HepG2 (cell line): ENCODE results near the gene RERE. TPM values are rescaled to one million over a fixed set of nuclear protein-coding genes. Genes with fewer than 3 reads are reported as not detected.

Experiments
- ATAC-seq: fragments of 200-7000 bp; cut with Tn5 transposase; 3 replicates; pipeline ENCODE4 v1.9.1; 2020; ENCODE audit warnings: mild to moderate bottlenecking, moderate library complexity
- BruUV-seq: library from RNA; stranded (reverse); fragments of 400-500 nt; replicated peaks from 2 replicates; lab custom pipeline; 2021; lab: Mats Ljungman, UMichigan
- CTCF ChIA-PET: fragments of 300-600 bp; formaldehyde crosslinking; extraction: SDS; loops from one replicate; lab custom pipeline; 2021; ENCODE audit warnings: low total read pairs, inconsistent platforms, low intra/inter-chr PET ratio; lab: Yijun Ruan, JAX
- POLR2A ChIA-PET: fragments of 350-600 bp; sonication (Branson Sonifier 250); formaldehyde crosslinking; loops from one replicate; lab custom pipeline; 2020; ENCODE audit warnings: antibody characterized with exemption, inconsistent platforms; lab: Yijun Ruan, JAX
- DNase-seq: peaks from one replicate; pipeline ENCODE4 v3.0.0-alpha.2; 2015; ENCODE audit warnings: low spot score
- FAIRE-seq: peaks from 3 replicates; lab custom pipeline; 2011; peaks lifted over from hg19 to GRCh38; lab: Jason Lieb, UNC
- H2AFZ ChIP-seq: one replicate; pipeline ENCODE4 v1.6.1; 2011; ENCODE audit warnings: low read length, inconsistent platforms
- H3K27ac ChIP-seq: fragments of 300-600 bp; 3 replicates; pipeline ENCODE4 v1.8.0; 2011; ENCODE audit warnings: mixed run types, mild to moderate bottlenecking, mixed read lengths, low read length, inconsistent platforms; ENCODE audit not compliant: insufficient read depth; ENCODE audit errors: extremely low read length
- H3K27me3 ChIP-seq, 2 experiments: fragments of 200-600 bp in 1 of 2; 2 replicates in 1 of 2; 3 replicates in 1 of 2; pipeline versions ENCODE4 v1.6.0 to v1.8.0; 2011; ENCODE audit warnings: low read length in 2 of 2, mild to moderate bottlenecking in 2 of 2, moderate library complexity in 2 of 2, inconsistent platforms in 1 of 2; ENCODE audit not compliant: insufficient read depth in 2 of 2, control insufficient read depth in 1 of 2
- H3K36me3 ChIP-seq, 2 experiments: fragments of 200-600 bp in 1 of 2; replicated peaks in 1 of 2; 2 replicates in 1 of 2; 3 replicates in 1 of 2; pipeline versions ENCODE4 v1.5.1 to v1.8.0; 2011; ENCODE audit warnings: low read length in 2 of 2, inconsistent platforms in 1 of 2; ENCODE audit not compliant: insufficient read depth in 2 of 2, control insufficient read depth in 1 of 2
- H3K4me1 ChIP-seq: 2 replicates; pipeline ENCODE4 v1.5.1; 2012; ENCODE audit warnings: low read length, inconsistent platforms; ENCODE audit not compliant: insufficient read depth
- H3K4me2 ChIP-seq: 2 replicates; pipeline ENCODE4 v1.6.0; 2011; ENCODE audit warnings: low read depth, low read length, inconsistent platforms
- H3K4me3 ChIP-seq, 3 experiments: fragments of 200-600 bp in 1 of 3; sonication (generic), shearing (Covaris generic) in 1 of 3; replicated peaks in 1 of 3; 2 replicates each; pipeline ENCODE4 v1.5.1; 2011 to 2016; ENCODE audit warnings: low read length in 3 of 3, inconsistent platforms in 2 of 3, low read depth in 2 of 3, mild to moderate bottlenecking in 2 of 3, control low read depth in 1 of 3, mixed read lengths in 1 of 3; ENCODE audit not compliant: insufficient read depth in 1 of 3
- H3K79me2 ChIP-seq: one replicate; pipeline ENCODE4 v1.6.1; 2011; ENCODE audit warnings: low read length, inconsistent platforms; ENCODE audit not compliant: insufficient read depth
- H3K9ac ChIP-seq: 2 replicates; pipeline ENCODE4 v1.6.0; 2011; ENCODE audit warnings: mild to moderate bottlenecking, low read depth, low read length, inconsistent platforms; ENCODE audit not compliant: insufficient read depth
- H3K9me3 ChIP-seq: 2 replicates; pipeline ENCODE4 v1.5.1; 2012; ENCODE audit warnings: mild to moderate bottlenecking, low read length
- H4K20me1 ChIP-seq: 2 replicates; pipeline ENCODE4 v1.6.0; 2011; ENCODE audit warnings: inconsistent platforms, mild to moderate bottlenecking, low read length, moderate library complexity; ENCODE audit not compliant: insufficient read depth
- AHR ChIP-seq: IDR thresholded peaks from 2 replicates; pipeline ENCODE4 v1.6.1; 2018; ENCODE audit warnings: missing genetic modification reagents, missing compliant biosample characterization
- BRD4 ChIP-seq: sonication (generic); formaldehyde crosslinking; IDR thresholded peaks from 2 replicates; pipeline ENCODE4 v1.4.0; 2020; ENCODE audit warnings: missing genetic modification reagents
- CREM ChIP-seq, 2 experiments: sonication (generic) in 1 of 2; formaldehyde crosslinking in 1 of 2; IDR thresholded peaks; 2 replicates each; pipeline versions ENCODE4 v1.4.0 to v1.6.1; 2016 to 2020; ENCODE audit warnings: antibody characterized with exemption in 1 of 2, mild to moderate bottlenecking in 1 of 2, missing genetic modification reagents in 1 of 2
- FOXJ3 ChIP-seq: sonication (generic); formaldehyde crosslinking; IDR thresholded peaks from 2 replicates; pipeline ENCODE4 v1.4.0; 2020; ENCODE audit warnings: missing genetic modification reagents, mild to moderate bottlenecking, borderline replicate concordance
- HINFP ChIP-seq: sonication (generic); formaldehyde crosslinking; IDR thresholded peaks from 2 replicates; pipeline ENCODE4 v1.4.0; 2020; ENCODE audit warnings: low read depth, mild to moderate bottlenecking, missing genetic modification reagents
- IKZF4 ChIP-seq: sonication (generic); formaldehyde crosslinking; IDR thresholded peaks from 2 replicates; pipeline ENCODE4 v1.5.1; 2020; ENCODE audit warnings: borderline replicate concordance, mild to moderate bottlenecking, low read depth, missing genetic modification reagents; ENCODE audit errors: not compliant biosample characterization
- MXI1 ChIP-seq: IDR thresholded peaks from 3 replicates; pipeline ENCODE4 v1.6.1; 2012; ENCODE audit warnings: low read depth, low read length, inconsistent platforms, borderline replicate concordance
- NFIB ChIP-seq: sonication (generic); formaldehyde crosslinking; IDR thresholded peaks from 2 replicates; pipeline ENCODE4 v1.9.0; 2021; ENCODE audit warnings: missing genetic modification reagents, mild to moderate bottlenecking, borderline replicate concordance
- NR2F2 ChIP-seq: IDR thresholded peaks from 2 replicates; pipeline ENCODE4 v1.6.1; 2012; ENCODE audit warnings: low read depth, inconsistent platforms, borderline replicate concordance
- SAP130 ChIP-seq: IDR thresholded peaks from 2 replicates; pipeline ENCODE4 v1.6.1; 2016; ENCODE audit warnings: low read depth
- SNAI1 ChIP-seq: sonication (generic); formaldehyde crosslinking; IDR thresholded peaks from 2 replicates; pipeline ENCODE4 v1.5.0; 2020; ENCODE audit warnings: mild to moderate bottlenecking, missing genetic modification reagents, borderline replicate concordance
- SOX13 ChIP-seq, 3 experiments: fragments of 450-650 bp in 1 of 3; sonication (generic) in 1 of 3; formaldehyde crosslinking in 1 of 3; IDR thresholded peaks in 2 of 3; conservative IDR thresholded peaks in 1 of 3; 2 replicates each; pipeline versions ENCODE4 v1.5.0 to v1.6.1; 2016 to 2020; ENCODE audit warnings: antibody characterized with exemption in 1 of 3, mild to moderate bottlenecking in 1 of 3, missing compliant biosample characterization in 1 of 3, missing genetic modification reagents in 1 of 3, moderate library complexity in 1 of 3
- SOX6 ChIP-seq, 2 experiments: fragments of 450-650 bp in 1 of 2; sonication (generic) in 1 of 2; formaldehyde crosslinking in 1 of 2; IDR thresholded peaks; 2 replicates each; pipeline versions ENCODE4 v1.4.0 to v1.6.1; 2017 to 2020; ENCODE audit warnings: antibody characterized with exemption in 1 of 2, mild to moderate bottlenecking in 1 of 2, missing genetic modification reagents in 1 of 2
- ZFP82 ChIP-seq: sonication (generic); formaldehyde crosslinking; IDR thresholded peaks from 2 replicates; pipeline ENCODE4 v1.5.1; 2020; ENCODE audit warnings: mild to moderate bottlenecking, missing genetic modification reagents, borderline replicate concordance
- ZNF772 ChIP-seq: sonication (generic); formaldehyde crosslinking; IDR thresholded peaks from 2 replicates; pipeline ENCODE4 v1.5.0; 2020; ENCODE audit warnings: mild to moderate bottlenecking, missing genetic modification reagents
- ZNF777 ChIP-seq: sonication (generic); formaldehyde crosslinking; IDR thresholded peaks from 2 replicates; pipeline ENCODE4 v1.4.0; 2020; ENCODE audit warnings: missing genetic modification reagents
- WGBS: methylation state at CpG from one replicate; pipeline ENCODE4 v1.1.6; 2017; ENCODE audit warnings: low lambda C conversion rate; 5-methylcytosine and 5-hydroxymethylcytosine counted together
- in situ Hi-C: cut with HindIII; loops from 2 replicates; pipeline ENCODE4 v1.10.0; 2017; ENCODE audit warnings: low pct_unique_long_range_greater_than_20kb; ENCODE audit not compliant: extremely low pct_ligation_motif_present
- intact Hi-C: fragments of 100-400 bp; cut with micrococcal nuclease; formaldehyde crosslinking; loops from one replicate; pipeline ENCODE4 v1.10.0; 2022; ENCODE audit not compliant: unreplicated experiment
- polyA plus RNA-seq, 8 experiments: library from polyadenylated mRNA; depleted of rRNA in 3 of 8; stranded (reverse) in 7 of 8; unstranded in 1 of 8; fragments of >200 nt; fragmentation: Illumina TruSeq in 4 of 8; extraction: Trizol in 4 of 8; gene quantifications; 2 replicates each; pipeline versions ENCODE4 v1.2.1 to v1.2.3, GENCODE V29; 2011 to 2016; ENCODE audit warnings: low read depth in 4 of 8, missing spikeins in 1 of 8, mixed read lengths in 1 of 8; ENCODE audit not compliant: insufficient read depth in 1 of 8
- total RNA-seq, 5 experiments: library from RNA; depleted of rRNA; stranded (reverse); fragments of >200 nt; fragmentation: Illumina TruSeq; extraction: Trizol; gene quantifications; 2 replicates each; pipeline ENCODE4 v1.2.3, GENCODE V29; 2016; ENCODE audit warnings: low read depth in 1 of 5

The RERE gene
- total and polyA plus RNA-seq, 2 of the 13 experiments (the other 11 are each of a cell fraction or from before 2014, with no cell fraction given) = 18.3 to 21.9 TPM

GRCh38 chr1:8816264-8816663, 1.2 kb downstream of the RERE start:
- H3K27me3 ChIP-seq = no peaks in the 10 kb centered on the region; a peak in 1 of 5 replicates
- TF ChIP-seq ZFP82 = 0 out of 2 replicates have a peak, but pooled peaks have one; percentile 11
- TF ChIP-seq IKZF4 (CRISPR knock-in tag) = no peak
- peak; percentile 40; the same call in 1 of the 2 replicates for TF ChIP-seq SAP130
- TF ChIP-seq SNAI1 (CRISPR knock-in tag) = no peak
- no peak for TF ChIP-seq FOXJ3
- TF ChIP-seq AHR (CRISPR knock-in tag) = no peak
- 0 out of 3 replicates have a peak, but pooled peaks have one; percentile 13 for TF ChIP-seq MXI1
- intact Hi-C loops (loop anchor here (5.0 kb wide), 2 partner anchors 41 to 74 kb away; no protein-coding TSS in a partner anchor), in situ Hi-C loops (no loop called here)
- FAIRE-seq (peak; percentile 8), DNase-seq (no peak), ATAC-seq (no peak)
- peaks cover 62% of the 10 kb centered on the region for H3K79me2 ChIP-seq
- H3K9ac ChIP-seq = peak overlapping the region; percentile 91
- H4K20me1 ChIP-seq = peaks cover 25% of the 10 kb centered on the region
- peak overlapping the region; percentile 88 for H3K27ac ChIP-seq
- ChIA-PET CTCF (no interaction called here), POLR2A (interaction anchor here (1.3 to 3.5 kb wide), 6 partner anchors 32 to 76 kb away, joined by 3 to 18 read pairs (median 4); partner anchors contain the start of gene ENO1)
- BruUV-seq = no TSS peak
- H3K4me3 ChIP-seq = peak overlapping the region; percentile 86 to 95 (median 91)
- H3K9me3 ChIP-seq = no peaks in the 10 kb centered on the region
- peak overlapping the region; percentile 84 for H3K4me2 ChIP-seq
- WGBS = 4% methylated on average over 3 of the region's 3 CpGs
- no peaks in the 10 kb centered on the region for H3K36me3 ChIP-seq
- H3K4me1 ChIP-seq = peaks cover 51% of the 10 kb centered on the region
- no peak overlapping the region for H2AFZ ChIP-seq

- Histone ChIP-seq H2AFZ (no peak overlapping the region), H3K79me2 (peaks cover 68% of the 10 kb centered on the region)
- no peak for TF ChIP-seq NR2F2
- TF ChIP-seq HINFP (CRISPR knock-in tag) = no peak
- no peak for TF ChIP-seq ZNF777
- no peak for TF ChIP-seq ZNF772 (CRISPR knock-in tag)
- no peak for TF ChIP-seq SOX6 (IDR thresholded peaks at IDR 0.05)
- TF ChIP-seq SOX6 (CRISPR knock-in tag; IDR thresholded peaks at IDR 0.05) = peak; percentile 43; the same call in 1 of the 2 replicates
- no peak for TF ChIP-seq NFIB (CRISPR knock-in tag)
- TF ChIP-seq SOX13 (IDR thresholded peaks at IDR 0.05) = peak; percentile 53; the same call in 1 of the 2 replicates
- TF ChIP-seq SOX13 (CRISPR knock-in tag; conservative IDR thresholded peaks at IDR 0.05 in 1 of 2, IDR thresholded peaks at IDR 0.05 in 1 of 2) = peak in 1 of 2 experiments; percentile 81; a peak in 2 of 4 replicates
- TF ChIP-seq CREM (IDR thresholded peaks at IDR 0.05) = 0 out of 2 replicates have a peak, but pooled peaks have one; percentile 28
- TF ChIP-seq CREM (CRISPR knock-in tag; IDR thresholded peaks at IDR 0.05) = no peak
- TF ChIP-seq BRD4 (CRISPR knock-in tag) = no peak
These were observed 1.8 kb downstream of the RERE start for GRCh38 chr1:8815582-8816151.

More at GRCh38 chr1:8815582-8816151, 1.8 kb downstream of the RERE start:
- ChIA-PET CTCF (no interaction called here), POLR2A (interaction anchor here (1.3 to 3.5 kb wide), 5 partner anchors 33 to 76 kb away, joined by 3 to 18 read pairs (median 4); partner anchors contain the start of gene ENO1)
- Histone ChIP-seq H3K4me1 (peaks cover 57% of the 10 kb centered on the region), H3K4me2 (peak overlapping the region; percentile 84), H3K27me3 (no peaks in the 10 kb centered on the region; a peak in 1 of 5 replicates), H4K20me1 (peaks cover 31% of the 10 kb centered on the region), H3K4me3 (peak overlapping the region; percentile 86 to 95 (median 91)), H3K9me3 (no peaks in the 10 kb centered on the region), H3K36me3 (no peaks in the 10 kb centered on the region), H3K9ac (peak overlapping the region; percentile 91), H3K27ac (peak overlapping the region; percentile 88)
- in situ Hi-C loops = no loop called here
- no peak for DNase-seq
- peak; percentile 55 for FAIRE-seq
- BruUV-seq = no TSS peak
- ATAC-seq = no peak
- WGBS = 0% methylated on average over 2 of the region's 2 CpGs
- intact Hi-C loops = loop anchor here (5.0 kb wide), 2 partner anchors 42 to 73 kb away; no protein-coding TSS in a partner anchor
